G401 (cell line): Measurements from ENCODE around the gene MFSD2A. TPM values are rescaled to one million over a fixed set of nuclear protein-coding genes. Genes with fewer than 3 reads are reported as not detected.
"Not testable (repeated sequence)": the region's sequence is repeated elsewhere in the genome, so short reads cannot be mapped to it uniquely, and the experiment has no call there.

Experiments
- DNase-seq: peaks from one replicate; pipeline ENCODE4 v3.0.0-alpha.2; 2015; ENCODE audit warnings: low spot score
- in situ Hi-C: cut with HindIII; loops from 2 replicates; pipeline ENCODE4 v1.10.0; 2016; ENCODE audit warnings: low sequenced_read_pairs, mixed read lengths
- total RNA-seq: library from RNA; depleted of rRNA; stranded (reverse); fragments of >200 nt; shearing (Covaris generic); gene quantifications from 2 replicates; pipeline ENCODE4 v1.2.3, GENCODE V29; 2014; rRNA removed

Gene MFSD2A
- total RNA-seq = 4.3 and 7.9 TPM in 2 replicates

DNA sequence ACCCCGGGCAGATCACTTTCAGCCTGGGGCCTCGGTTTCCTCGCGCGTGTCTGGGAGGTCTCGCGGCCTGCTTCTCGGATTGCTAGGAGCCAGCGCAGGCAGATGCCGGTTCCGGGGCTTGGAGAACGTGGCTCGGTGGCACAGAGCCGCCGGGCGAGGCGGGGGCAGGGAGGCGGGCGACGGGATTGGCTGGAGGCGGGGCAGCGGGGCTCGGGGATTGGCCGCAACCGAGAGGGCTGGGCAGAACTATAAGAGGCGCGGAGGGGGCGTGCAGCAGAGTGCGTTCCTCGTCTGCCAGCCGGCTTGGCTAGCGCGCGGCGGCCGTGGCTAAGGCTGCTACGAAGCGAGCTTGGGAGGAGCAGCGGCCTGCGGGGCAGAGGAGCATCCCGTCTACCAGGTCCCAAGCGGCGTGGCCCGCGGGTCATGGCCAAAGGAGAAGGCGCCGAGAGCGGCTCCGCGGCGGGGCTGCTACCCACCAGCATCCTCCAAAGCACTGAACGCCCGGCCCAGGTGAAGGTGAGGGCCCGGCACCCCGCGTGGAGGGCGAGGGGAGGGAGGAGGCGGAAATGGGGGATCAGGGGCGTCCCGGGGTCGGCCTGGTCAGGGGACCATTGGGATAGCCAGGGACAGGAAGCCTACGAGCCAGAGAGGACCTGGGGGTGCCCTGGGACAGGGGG is at the start of gene MFSD2A:
Gene MFSD2A, plus strand, starts transcription at position 276 of the 677 bp plus-strand sequence. Its CDS starts 148 bp downstream, at position 424.
- in situ Hi-C loops = no loop called here
- DNase-seq = peak; percentile 88

GRCh38 chr1:39905172-39905571 is 49.8 kb upstream of the MFSD2A start:
- in situ Hi-C loops = no loop called here
- DNase-seq = no peak

DNA sequence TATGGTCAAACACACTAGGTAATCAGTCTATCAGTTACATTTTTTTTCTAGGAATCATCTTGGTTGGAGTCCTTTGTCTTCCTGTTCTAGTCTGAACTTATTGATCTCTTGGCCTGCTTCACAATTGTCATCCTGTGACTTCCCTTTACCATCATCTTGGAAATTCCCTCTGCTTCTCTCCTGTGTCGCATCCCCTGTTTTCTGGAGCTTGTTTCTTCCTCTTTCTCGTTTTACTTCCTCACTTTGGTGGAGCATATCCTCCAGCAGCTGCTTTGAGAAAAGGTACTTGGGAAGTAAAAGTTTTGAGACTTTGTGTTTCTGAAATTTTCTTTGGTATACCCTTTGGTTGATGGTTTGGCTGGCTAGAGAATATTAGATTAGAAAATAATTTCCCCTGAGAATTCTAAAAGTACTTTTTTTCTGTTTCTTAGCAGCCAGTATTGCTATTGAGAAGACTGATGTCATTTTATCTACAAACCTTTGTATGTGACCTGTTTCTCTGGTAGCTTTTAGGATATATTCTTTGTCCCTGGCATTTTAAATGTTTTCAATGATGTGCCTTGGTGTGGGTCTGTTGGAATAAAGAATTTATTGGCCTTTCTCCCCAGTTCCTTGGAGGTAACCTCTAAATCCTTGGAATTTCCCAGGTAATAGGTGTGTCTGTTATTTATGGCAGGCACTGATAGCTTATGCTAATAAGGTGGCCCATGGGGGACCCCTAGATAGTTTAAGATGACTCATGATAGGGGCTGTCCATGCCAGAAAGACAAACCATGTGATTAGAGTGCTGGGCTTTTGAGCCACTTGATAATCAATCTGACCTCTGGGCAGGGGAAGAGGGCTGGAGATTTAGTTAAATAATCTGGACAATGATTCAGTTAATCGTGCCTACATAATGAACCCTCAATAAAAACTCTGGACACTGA is 47.2 kb upstream of the MFSD2A start:
- DNase-seq = no peak
- in situ Hi-C loops = no loop called here

DNA sequence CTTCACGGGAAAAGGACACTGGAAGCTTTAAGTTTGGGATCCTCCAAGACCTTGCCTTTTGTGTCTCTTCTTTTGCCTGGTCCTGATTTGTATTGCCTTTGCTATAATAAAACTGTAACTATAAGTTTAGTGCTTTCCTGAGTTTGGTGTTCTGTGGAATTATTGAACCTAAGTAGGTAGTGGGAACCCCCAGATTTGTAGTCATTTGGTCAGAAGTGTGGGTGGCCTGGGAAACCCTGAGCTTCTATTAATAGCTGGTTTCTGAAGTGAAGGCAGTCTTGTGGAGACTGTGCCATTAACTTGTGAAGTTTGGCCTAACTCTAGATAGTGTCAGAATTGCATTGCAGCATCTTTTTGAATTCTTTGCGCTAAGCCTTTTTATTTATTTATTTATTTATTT is 46.4 kb upstream of the MFSD2A start:
- DNase-seq = no peak
- in situ Hi-C loops = no loop called here

- no peak for DNase-seq
- in situ Hi-C loops = no loop called here
Observed at GRCh38 chr1:39910263-39910662, 44.7 kb upstream of the MFSD2A start.

DNA sequence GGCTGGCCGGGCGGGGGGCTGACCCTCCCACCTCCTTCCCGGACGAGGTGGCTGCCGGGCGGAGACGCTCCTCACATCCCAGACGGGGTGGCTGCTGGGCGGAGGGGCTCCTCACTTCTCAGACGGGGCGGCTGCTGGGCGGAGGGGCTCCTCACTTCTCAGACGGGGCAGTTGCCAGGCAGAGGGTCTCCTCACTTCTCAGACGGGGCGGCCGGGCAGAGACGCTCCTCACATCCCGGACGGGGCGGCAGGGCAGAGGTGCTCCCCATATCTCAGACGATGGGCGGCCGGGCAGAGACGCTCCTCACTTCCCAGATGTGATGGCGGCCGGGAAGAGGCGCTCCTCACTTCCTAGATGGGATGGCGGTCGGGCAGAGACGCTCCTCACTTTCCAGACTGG is 41.8 kb upstream of the MFSD2A start:
- DNase-seq, in situ Hi-C loops: not testable (repeated sequence)

DNA sequence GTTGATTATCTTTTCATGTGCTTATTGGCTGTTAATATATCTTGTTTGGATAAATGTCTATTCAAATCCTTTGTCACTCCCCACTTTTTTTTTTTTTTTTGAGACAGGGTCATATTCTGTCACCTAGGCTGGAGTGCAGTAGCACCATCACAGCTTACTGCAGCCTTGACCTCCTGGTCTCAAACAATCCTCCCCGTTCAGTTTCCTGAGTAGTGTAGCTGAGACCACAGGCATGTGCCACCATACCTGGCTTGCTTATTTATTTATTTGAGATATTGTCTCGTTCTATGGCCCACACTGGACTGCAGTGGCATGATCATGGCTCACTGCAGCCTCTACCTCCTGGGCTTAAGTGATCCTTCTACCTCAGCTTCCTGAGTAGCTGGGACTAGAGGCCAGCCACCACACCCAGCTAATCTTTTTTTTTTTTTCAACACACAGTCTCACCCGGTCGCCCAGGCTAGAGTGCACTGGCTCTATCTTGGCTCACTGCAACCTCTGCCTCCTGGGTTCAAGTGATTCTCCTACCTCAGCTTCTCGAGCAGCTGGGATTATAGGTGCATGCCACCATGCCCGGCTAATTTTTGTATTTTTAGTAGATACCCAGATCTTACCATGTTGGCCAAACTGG is 39.3 kb upstream of the MFSD2A start:
- in situ Hi-C loops = no loop called here
- no peak for DNase-seq

DNA sequence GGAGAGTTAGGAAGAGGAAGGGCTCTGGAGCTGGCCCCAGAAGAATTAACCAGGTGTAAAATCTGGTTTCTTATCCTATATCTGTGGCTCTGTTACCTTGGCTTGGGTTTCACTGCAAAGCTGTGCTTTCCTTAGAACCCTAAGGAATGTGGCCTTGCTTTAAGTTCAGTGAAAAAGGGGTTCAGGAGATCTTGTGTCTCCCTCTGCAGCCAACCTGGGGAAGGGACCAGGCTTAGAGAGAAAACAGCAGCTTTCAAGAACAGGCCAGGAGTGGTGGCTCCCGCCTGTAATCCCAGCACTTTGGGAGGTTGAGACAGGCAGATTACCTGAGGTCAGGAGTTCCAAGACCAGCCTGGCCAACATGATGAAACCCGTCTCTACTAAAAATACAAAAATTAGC is 37.1 kb upstream of the MFSD2A start:
- no peak for DNase-seq
- in situ Hi-C loops = no loop called here

DNA sequence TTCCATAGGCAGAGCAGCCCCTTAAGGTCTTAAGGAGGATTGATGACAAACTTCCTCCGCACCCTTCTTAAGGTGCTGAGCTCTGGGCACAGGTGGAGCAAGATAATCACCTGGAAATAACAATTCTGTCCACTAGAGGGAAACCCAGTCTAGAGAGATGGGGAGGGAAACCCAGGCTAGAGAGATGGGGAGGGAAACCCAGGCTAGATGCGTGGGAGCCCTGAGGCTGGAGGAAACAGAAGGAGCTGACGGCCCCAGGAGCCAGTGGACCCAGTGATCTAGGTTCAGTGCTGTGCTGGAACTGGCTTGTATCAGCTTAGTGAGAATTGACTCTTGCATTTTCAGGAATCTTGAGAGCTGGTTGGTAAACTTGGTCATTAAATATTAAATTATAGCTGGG is 35.4 kb upstream of the MFSD2A start:
- in situ Hi-C loops = no loop called here
- DNase-seq = peak; percentile 74

DNA sequence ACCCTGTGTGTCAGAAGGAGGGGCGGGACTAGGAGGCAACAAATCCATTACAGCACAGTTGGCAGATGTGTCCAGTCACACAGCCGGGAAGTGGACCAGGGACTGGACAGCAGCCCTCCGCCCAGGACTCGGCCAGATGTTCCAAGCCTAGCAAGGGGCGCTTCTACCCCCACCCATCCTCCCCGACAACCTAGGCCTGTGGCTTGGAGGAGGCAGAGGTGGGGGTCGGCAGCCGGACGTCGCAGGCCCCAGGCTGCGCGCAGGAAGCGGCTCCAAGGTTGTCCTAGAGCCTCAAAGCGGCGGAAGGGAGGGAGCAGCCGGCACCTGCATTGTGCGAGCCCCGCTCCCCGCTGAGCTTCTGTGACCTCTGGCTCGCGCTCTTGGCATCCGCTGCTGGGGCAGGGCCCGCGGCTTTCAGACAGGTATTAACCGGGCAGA is 32.7 kb upstream of the MFSD2A start:
- in situ Hi-C loops = no loop called here
- DNase-seq = no peak

DNA sequence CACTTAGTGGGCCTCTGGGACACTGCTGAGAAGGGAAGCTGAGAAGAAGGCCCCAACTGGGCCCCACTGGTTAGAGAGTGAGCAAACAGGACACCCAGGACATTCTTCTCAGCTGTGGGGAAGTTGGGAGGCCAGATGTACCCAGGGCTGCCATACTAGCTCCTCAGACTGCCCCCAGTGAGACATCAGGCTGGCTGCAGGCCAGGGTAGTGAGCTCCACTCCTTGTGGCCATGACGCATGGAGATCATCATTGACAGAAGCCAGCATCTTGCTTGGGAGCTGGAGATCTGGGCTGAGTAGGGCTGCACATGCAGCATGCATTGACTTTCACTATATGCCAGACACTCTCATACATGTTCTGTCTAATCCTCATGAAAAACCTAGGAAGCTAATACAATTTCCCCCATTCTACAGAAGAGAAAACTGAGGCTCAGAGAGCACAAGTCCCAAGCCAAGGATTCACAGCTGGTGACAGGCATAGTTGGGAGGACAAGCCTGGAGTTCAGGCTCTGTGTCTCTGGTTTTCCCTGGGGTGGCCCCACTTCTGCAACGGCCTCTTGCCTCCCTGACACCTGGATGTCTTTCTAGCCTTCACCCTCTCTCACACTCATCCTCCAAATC is 29.1 kb upstream of the MFSD2A start:
- in situ Hi-C loops = no loop called here

DNA sequence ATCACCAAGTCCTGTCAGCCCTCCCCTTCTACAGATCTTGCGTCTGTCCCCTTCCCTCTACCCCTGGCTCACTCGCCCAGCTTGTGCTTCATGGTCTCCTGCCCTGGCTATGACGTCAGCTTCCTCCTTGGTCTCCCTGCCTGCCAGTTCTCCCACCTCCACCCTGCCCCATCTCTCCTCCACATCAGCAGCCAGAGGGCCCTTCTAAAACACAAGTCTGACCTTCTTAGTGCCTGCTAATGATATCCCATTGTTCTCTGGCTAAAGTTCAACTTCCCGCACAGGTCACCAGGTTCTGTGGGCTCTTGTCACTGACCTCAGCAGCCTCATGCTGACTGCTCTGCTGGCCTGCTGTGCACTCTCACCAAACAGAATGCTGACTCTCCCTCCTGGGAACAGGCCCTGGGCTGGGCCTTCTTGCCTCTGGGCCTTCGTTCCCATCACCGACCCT is 28.6 kb upstream of the MFSD2A start:
- in situ Hi-C loops = no loop called here
- no peak for DNase-seq

More for the DNA sequence above, 29.1 kb upstream of the MFSD2A start:
- DNase-seq = no peak

GRCh38 chr1:39926820-39927219 is 28.1 kb upstream of the MFSD2A start:
- in situ Hi-C loops = no loop called here
- peak; percentile 8 for DNase-seq

DNA sequence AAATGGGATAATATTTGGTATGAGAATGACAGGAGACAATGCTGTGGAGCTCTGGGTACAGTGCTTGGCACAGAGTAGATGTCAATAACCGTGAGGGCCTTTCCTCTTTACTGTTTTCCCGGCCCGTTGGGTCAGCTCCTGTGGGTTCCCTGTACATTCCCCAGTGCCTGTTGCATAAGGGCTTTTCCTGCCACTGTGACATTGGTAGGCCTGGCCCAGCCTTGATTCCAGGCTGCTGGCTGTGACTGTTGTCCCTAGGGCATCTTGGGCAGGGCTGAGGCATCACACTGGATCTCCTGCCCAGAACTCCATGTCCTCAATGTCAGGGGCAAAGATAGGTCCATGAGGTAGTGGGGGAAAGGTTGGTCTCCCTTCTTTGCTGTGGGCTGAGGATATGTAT is 27.4 kb upstream of the MFSD2A start:
- no peak for DNase-seq
- in situ Hi-C loops = no loop called here

DNA sequence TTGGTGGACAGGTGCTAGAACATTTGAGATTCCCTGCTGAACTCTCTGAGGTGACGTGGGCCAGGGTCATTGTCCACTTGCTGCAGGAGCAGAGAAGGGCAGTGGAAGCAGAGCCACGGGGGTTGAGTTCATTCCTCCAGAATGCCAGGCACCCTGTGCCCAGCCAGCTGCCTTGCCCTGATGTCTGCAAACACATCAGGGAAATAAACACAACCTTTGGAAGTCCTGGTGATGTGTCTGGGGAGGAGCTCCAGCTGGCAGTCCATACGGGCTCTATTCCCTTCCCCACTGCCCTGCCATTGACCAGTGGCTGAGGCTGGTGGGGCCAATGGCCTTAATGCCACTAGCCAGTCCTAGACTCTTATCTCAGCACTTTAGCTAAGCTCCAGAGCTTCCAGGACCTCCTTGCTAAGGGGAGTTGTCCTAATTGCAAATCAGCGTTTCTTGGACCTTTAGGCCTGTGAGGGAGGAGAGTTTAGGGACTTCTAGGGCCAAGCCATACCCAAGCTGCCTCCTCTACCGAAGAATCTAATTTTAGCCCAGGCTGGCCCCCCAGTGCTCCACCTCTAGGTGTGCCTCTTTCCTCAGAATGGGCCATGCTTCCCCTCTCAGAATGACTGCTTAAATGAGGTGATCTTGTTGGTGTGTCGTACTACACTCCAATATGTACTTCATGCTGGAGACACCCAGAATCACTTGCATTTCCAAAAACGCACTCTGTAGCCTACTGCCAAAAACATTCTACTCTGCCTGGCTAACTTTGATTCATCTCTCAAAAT is 25.9 kb upstream of the MFSD2A start:
- no peak for DNase-seq
- in situ Hi-C loops = no loop called here

DNA sequence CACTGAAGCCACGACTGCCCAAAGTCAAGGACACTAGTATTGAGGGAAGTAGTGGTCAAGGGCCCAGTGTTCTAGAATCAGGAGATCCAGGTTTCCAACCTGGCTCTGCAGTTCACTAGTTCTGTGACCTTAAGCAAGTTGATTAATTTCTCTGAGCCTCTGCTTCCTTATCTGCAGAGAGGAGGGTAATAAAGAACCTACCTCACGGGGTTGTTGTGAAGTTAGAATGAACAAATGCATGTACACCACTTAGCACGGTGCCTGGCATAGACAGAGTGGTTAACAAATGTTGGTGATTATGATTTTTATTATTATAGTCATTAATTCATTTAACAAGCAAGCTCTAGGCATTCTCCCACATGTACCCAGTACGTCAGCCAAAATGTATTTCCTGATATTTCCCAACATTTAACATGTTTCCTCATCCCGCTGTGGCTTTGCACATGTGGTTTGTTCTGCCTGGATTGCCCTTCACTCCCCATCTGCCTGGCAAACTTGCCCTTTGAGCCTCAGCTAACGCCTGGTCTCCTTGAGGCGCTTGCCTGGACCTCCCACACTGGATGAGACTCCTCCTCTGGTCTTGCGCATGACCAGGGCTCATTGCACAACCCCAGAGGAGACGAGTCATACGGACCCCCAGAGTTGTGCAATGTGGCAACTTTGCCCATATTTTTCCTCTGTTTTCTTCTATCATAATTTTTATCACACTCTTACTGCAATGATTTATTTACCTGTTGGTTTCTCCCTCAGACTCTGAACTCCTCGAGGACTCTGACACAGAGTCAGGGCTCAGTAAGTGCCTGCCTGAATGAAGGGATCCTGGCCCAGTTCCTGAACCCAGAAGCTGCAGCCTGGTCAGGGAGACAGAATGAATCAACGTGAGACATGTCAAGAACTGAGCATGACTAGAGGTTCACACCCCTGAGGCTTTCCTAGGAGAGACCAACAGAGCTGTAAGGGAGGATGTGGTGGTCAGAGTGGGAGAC is 20.7 kb upstream of the MFSD2A start:
- DNase-seq = no peak
- in situ Hi-C loops = no loop called here

GRCh38 chr1:39936724-39937491 is 18.0 kb upstream of the MFSD2A start:
- in situ Hi-C loops = no loop called here
- DNase-seq = no peak
